HL-60 (cell line): ENCODE measurements around the gene MAP7D1.

Experiments used
- DNase-seq, 2 experiments: peaks; one replicate each; pipeline ENCODE4 v3.0.0-alpha.2; 2010 to 2020; ENCODE audit warnings: low read depth in 1 of 2, low spot score in 1 of 2
- H3K27ac ChIP-seq: fragments of 250-450 bp; sonication (Bioruptor Pico); replicated peaks from 2 replicates; pipeline ENCODE4 v1.5.1; 2020; ENCODE audit warnings: mild to moderate bottlenecking, moderate library complexity
- H3K27me3 ChIP-seq: fragments of 250-450 bp; sonication (Bioruptor Pico); 2 replicates; pipeline ENCODE4 v1.5.1; 2021; ENCODE audit warnings: mild to moderate bottlenecking, moderate library complexity; ENCODE audit not compliant: insufficient read depth, poor library complexity, severe bottlenecking
- H3K4me3 ChIP-seq: replicated peaks from 2 replicates; pipeline ENCODE4 v1.5.1; 2011; ENCODE audit warnings: mild to moderate bottlenecking, control low read depth, low read length; ENCODE audit not compliant: insufficient read depth
- GABPA ChIP-seq: IDR thresholded peaks from 2 replicates; pipeline ENCODE4 v1.6.1; 2012; ENCODE audit warnings: low read depth
- POLR2AphosphoS5 ChIP-seq: IDR thresholded peaks from 2 replicates; pipeline ENCODE4 v1.6.1; 2012; ENCODE audit warnings: low read depth
- SPI1 ChIP-seq: IDR thresholded peaks from 2 replicates; pipeline ENCODE4 v1.6.1; 2012; ENCODE audit warnings: low read depth, mild to moderate bottlenecking, borderline replicate concordance
- TF ChIP-seq, protein P1 (sequence below): IDR thresholded peaks from 2 replicates; pipeline ENCODE4 v1.6.1; 2012; ENCODE audit warnings: low read depth; ENCODE audit not compliant: insufficient replicate concordance
- TF ChIP-seq, protein P2 (sequence below): IDR thresholded peaks from one replicate; pipeline ENCODE4 v1.5.1; 2011; ENCODE audit warnings: low read length, control low read depth, inconsistent platforms; ENCODE audit not compliant: insufficient read depth

Gene MAP7D1

DNA sequence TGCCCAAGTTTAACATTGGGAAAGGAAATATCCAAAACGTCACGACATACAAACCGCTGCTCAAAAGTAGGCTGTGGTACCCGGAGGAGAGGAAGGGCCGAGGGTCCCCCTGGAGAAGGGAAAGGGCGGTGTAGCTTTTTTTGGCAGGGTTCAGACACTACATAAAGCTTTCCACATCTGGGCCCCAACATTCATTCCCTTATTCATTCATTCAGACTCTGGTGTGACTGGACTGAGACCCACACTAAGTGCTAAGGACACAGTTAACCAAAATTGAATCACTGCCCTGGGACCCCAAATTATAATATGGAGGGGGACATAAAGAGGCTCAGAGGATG is 20.7 kb upstream of the MAP7D1 start:
- Histone ChIP-seq H3K27ac (no peak overlapping the region), H3K27me3 (no peaks in the 10 kb centered on the region), H3K4me3 (no peak overlapping the region)
- TF ChIP-seq, protein P1, sequence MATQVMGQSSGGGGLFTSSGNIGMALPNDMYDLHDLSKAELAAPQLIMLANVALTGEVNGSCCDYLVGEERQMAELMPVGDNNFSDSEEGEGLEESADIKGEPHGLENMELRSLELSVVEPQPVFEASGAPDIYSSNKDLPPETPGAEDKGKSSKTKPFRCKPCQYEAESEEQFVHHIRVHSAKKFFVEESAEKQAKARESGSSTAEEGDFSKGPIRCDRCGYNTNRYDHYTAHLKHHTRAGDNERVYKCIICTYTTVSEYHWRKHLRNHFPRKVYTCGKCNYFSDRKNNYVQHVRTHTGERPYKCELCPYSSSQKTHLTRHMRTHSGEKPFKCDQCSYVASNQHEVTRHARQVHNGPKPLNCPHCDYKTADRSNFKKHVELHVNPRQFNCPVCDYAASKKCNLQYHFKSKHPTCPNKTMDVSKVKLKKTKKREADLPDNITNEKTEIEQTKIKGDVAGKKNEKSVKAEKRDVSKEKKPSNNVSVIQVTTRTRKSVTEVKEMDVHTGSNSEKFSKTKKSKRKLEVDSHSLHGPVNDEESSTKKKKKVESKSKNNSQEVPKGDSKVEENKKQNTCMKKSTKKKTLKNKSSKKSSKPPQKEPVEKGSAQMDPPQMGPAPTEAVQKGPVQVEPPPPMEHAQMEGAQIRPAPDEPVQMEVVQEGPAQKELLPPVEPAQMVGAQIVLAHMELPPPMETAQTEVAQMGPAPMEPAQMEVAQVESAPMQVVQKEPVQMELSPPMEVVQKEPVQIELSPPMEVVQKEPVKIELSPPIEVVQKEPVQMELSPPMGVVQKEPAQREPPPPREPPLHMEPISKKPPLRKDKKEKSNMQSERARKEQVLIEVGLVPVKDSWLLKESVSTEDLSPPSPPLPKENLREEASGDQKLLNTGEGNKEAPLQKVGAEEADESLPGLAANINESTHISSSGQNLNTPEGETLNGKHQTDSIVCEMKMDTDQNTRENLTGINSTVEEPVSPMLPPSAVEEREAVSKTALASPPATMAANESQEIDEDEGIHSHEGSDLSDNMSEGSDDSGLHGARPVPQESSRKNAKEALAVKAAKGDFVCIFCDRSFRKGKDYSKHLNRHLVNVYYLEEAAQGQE, result no peak
- no peak for TF ChIP-seq GABPA
- no peak for TF ChIP-seq SPI1
- TF ChIP-seq, protein P2, sequence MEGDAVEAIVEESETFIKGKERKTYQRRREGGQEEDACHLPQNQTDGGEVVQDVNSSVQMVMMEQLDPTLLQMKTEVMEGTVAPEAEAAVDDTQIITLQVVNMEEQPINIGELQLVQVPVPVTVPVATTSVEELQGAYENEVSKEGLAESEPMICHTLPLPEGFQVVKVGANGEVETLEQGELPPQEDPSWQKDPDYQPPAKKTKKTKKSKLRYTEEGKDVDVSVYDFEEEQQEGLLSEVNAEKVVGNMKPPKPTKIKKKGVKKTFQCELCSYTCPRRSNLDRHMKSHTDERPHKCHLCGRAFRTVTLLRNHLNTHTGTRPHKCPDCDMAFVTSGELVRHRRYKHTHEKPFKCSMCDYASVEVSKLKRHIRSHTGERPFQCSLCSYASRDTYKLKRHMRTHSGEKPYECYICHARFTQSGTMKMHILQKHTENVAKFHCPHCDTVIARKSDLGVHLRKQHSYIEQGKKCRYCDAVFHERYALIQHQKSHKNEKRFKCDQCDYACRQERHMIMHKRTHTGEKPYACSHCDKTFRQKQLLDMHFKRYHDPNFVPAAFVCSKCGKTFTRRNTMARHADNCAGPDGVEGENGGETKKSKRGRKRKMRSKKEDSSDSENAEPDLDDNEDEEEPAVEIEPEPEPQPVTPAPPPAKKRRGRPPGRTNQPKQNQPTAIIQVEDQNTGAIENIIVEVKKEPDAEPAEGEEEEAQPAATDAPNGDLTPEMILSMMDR, result no peak
- TF ChIP-seq POLR2AphosphoS5, result no peak
- DNase-seq, result no peak

DNA sequence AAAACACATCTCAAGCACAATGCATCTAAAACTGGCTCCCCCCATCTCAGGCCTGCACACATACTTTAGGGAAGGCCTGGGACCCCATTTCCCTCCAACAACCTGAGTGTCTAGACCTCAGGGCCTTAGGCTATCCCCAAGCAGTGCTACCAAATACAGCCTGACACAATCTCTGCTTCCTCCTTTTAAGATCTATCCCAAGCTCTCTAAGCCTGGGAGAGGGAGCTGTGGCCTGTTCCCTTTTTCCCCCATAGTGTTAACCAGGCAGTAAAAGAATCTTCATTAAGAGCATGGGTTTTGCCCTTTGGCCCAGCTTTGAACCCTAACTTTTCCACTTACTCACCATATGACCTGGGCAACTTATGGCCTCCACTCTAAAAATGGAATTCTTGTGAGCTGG is 20.2 kb upstream of the MAP7D1 start:
- Histone ChIP-seq H3K4me3 (no peak overlapping the region), H3K27ac (no peak overlapping the region), H3K27me3 (no peaks in the 10 kb centered on the region)
- DNase-seq, result no peak
- TF ChIP-seq, protein P2, result no peak

DNA sequence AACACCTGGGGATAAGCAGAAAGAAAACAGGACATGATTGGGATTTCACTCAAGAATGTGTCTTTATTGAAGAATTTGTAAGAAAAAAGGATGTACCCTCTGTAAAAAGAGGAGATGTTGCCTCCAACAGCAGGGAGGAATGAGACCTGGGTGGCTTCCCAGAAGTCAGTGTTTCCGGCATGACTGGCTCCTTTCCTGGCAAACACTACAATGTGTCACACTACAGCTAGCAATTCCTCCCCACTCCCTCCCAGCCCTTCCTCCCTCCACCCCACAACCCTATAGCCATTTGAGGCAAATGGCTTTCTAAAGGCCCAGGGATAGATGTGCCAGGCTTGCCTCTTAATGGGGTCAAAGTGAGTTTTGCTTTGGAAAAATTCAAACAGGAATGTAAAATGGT is 19.4 kb upstream of the MAP7D1 start:
- TF ChIP-seq, protein P2, result no peak
- no peak for TF ChIP-seq GABPA
- TF ChIP-seq, protein P1, result no peak
- no peak for TF ChIP-seq POLR2AphosphoS5
- no peak for TF ChIP-seq SPI1
- H3K27me3 ChIP-seq, result no peaks in the 10 kb centered on the region
- H3K27ac ChIP-seq, result no peak overlapping the region
- H3K4me3 ChIP-seq, result no peak overlapping the region
- DNase-seq, result no peak

DNA sequence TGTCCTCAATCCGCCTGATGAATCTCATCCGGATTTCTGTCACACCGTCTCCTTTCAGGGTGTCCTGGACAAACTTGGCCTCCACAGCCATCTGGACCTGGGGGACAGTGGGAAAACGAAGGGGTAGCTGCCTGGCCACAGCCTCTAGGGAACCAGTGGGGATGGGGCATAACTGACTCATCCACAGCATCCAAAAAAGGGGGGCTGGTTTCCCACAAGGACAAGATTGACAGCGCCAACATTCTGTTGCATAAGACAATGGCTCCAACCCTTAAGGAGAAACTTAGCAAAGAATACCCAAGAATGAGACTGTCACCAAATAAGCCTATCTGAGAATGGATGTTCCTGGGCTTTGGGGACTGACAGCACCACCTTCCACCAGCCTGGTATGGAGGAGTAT is 18.7 kb upstream of the MAP7D1 start:
- Histone ChIP-seq H3K27me3 (no peaks in the 10 kb centered on the region), H3K27ac (no peak overlapping the region), H3K4me3 (no peak overlapping the region)
- no peak for TF ChIP-seq GABPA
- TF ChIP-seq, protein P2, result no peak
- TF ChIP-seq SPI1, result no peak
- TF ChIP-seq, protein P1, result no peak
- no peak for TF ChIP-seq POLR2AphosphoS5
- no peak for DNase-seq
